Esophagus muscularis mucosa (tissue), 4 donors: ENCODE data around the gene ZBTB12. TPM values are rescaled to one million over a fixed set of nuclear protein-coding genes. Genes with fewer than 3 reads are reported as not detected.

Experiments
- DNase-seq: peaks from one replicate; pipeline ENCODE4 v3.0.0-alpha.2; 2017; ENCODE audit errors: extremely low spot score
- H3K27ac ChIP-seq, 4 donors: fragments of 200-600 bp; sonication (generic); replicated peaks in 1 of 4; 1 replicate in 3 of 4; 2 replicates in 1 of 4; pipeline ENCODE4 v1.5.1; 2016 to 2019; ENCODE audit warnings: mild to moderate bottlenecking in 1 of 4
- H3K27me3 ChIP-seq, 4 donors: fragments of 200-600 bp; sonication (generic); one replicate each; pipeline versions ENCODE4 v1.5.1 to v1.6.0; 2016 to 2019
- H3K36me3 ChIP-seq, 4 donors: fragments of 200-600 bp; sonication (generic); one replicate each; pipeline ENCODE4 v1.5.1; 2016 to 2019
- H3K4me1 ChIP-seq, 4 donors: fragments of 200-600 bp; sonication (generic); one replicate each; pipeline ENCODE4 v1.5.1; 2016 to 2019
- H3K4me3 ChIP-seq, 4 donors: fragments of 200-600 bp; sonication (generic); 1 replicate in 2 of 4; 2 replicates in 2 of 4; pipeline ENCODE4 v1.5.1; 2016 to 2019; ENCODE audit warnings: mild to moderate bottlenecking in 4 of 4, moderate library complexity in 1 of 4
- H3K9me3 ChIP-seq, 4 donors: fragments of 200-600 bp; sonication (generic); 1 replicate in 3 of 4; 2 replicates in 1 of 4; pipeline ENCODE4 v1.5.1; 2016 to 2019
- CTCF ChIP-seq, 3 experiments: fragments of 200-600 bp in 2 of 3; fragments of 450-650 bp in 1 of 3; sonication (generic) in 2 of 3; IDR thresholded peaks; one replicate each; pipeline ENCODE4 v1.5.1; 2017 to 2019; ENCODE audit warnings: antibody characterized with exemption in 3 of 3, mild to moderate bottlenecking in 2 of 3, moderate library complexity in 1 of 3
- EP300 ChIP-seq: sonication (generic); formaldehyde crosslinking; IDR thresholded peaks from one replicate; pipeline ENCODE4 v1.6.1; 2017; ENCODE audit warnings: antibody characterized with exemption
- POLR2A ChIP-seq: fragments of 450-650 bp; IDR thresholded peaks from one replicate; pipeline ENCODE4 v1.6.1; 2017; ENCODE audit warnings: antibody characterized with exemption, moderate library complexity, mild to moderate bottlenecking, low read depth
- POLR2AphosphoS5 ChIP-seq, 2 donors: sonication (generic); formaldehyde crosslinking; IDR thresholded peaks; one replicate each; pipeline ENCODE4 v1.6.1; 2017; ENCODE audit warnings: antibody characterized with exemption in 2 of 2
- WGBS: methylation state at CpG from one replicate; pipeline ENCODE4 v1.1.5; 2018; 5-methylcytosine and 5-hydroxymethylcytosine counted together
- intact Hi-C: fragments of 100-400 bp; cut with DNase I; formaldehyde crosslinking; loops from one replicate; pipeline ENCODE4 v1.15.1; 2023
- total RNA-seq, 4 donors: library from RNA; depleted of rRNA; stranded (reverse); fragments of >200 nt; gene quantifications; one replicate each; pipeline versions ENCODE4 v1.1.0 to v1.2.1, GENCODE V29; 2016

Gene ZBTB12
- total RNA-seq, 4 donors from 2014 or later: 0.66 to 2.5 (median 1.6) TPM

DNA sequence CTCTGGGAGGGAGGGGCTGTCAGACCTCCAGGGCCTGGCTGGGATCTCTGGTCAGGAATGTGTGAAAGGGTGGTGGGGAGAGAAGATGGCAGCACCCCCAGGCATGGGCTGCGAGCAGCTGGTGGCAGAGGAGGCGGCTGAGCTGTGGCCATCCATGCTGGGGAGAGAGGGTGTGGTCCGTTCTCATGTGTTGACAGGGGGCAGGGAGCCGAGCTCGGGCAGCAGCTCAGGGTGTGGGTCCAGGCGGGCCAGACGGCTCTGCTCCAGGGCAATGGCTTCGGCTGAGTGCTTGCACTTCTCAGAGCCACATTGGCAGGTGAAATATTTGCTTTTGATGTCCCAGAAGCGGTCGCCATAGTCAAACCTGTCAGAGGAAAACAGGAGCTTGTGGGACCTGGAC lies 22.0 kb downstream of the ZBTB12 start:
- intact Hi-C loops: no loop called here
- peaks cover 48 to 56% (median 55%) of the 10 kb centered on the region in 4 donors for H3K36me3 ChIP-seq
- WGBS: 68% methylated on average over 10 of the region's 10 CpGs
- no peaks in the 10 kb centered on the region for H3K4me1 ChIP-seq
- H3K4me3 ChIP-seq: no peak overlapping the region
- no peak for TF ChIP-seq EP300
- TF ChIP-seq CTCF (IDR thresholded peaks at IDR 0.05): no peak
- no peak for TF ChIP-seq POLR2A
- TF ChIP-seq POLR2AphosphoS5 (IDR thresholded peaks at IDR 0.05): no peak
- H3K27me3 ChIP-seq: no peaks in the 10 kb centered on the region
- H3K27ac ChIP-seq: no peak overlapping the region
- DNase-seq: no peak
- no peaks in the 10 kb centered on the region for H3K9me3 ChIP-seq

DNA sequence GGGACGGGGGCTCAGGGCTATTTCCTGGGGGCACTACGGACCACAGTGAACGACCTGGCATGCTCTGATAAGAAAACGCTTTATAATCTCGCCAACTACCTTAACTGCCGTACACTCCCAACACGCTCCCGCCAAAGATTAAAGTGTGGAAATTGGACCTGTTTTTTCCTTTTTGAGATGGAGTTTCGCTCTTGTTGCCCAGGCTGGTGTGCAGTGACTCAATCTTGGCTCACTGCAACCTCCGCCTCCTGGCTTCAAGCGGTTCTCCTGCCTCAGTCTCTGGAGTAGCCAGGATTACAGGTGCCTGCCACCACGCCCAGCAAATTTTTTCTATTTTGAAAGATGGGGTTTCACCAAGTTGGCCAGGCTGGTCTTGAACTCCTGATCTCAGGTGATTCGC lies 22.7 kb downstream of the ZBTB12 start:
- TF ChIP-seq POLR2AphosphoS5 (IDR thresholded peaks at IDR 0.05) (no peak), POLR2A (no peak), EP300 (no peak), CTCF (IDR thresholded peaks at IDR 0.05) (no peak)
- H3K27ac ChIP-seq: no peak overlapping the region
- 82% methylated on average over 11 of the region's 13 CpGs for WGBS

DNA sequence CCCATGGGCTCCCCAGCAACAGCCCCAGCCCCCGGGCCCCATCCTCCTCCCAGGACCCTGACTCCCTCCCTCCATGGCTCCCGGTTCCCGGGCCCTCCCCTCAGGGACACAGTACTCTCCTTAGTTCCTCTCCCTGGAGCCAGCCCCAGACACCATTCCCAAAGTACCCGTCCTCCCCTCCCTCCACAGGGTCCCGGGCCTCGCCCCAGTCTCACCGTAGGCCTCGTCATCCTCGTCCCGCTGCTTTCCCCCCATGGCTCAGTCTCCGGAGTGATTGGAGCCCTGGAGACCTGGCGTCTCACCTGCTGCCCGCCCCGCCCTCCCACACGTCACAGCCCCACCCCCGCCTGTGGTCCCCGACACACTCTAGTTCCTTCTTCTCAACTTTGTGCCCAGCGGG lies 23.2 kb downstream of the ZBTB12 start, which contains the start of gene SLC44A4:
TSS of gene SLC44A4 (minus strand) at position 272 of the 400 bp plus-strand sequence. CDS start at position 255, 17 bp downstream.
- WGBS: 54% methylated on average over 15 of the region's 18 CpGs
- H3K4me3 ChIP-seq: no peak within 1 kb of the TSS
- no peaks in the 10 kb centered on the region for H3K27me3 ChIP-seq
- H3K9me3 ChIP-seq: no peaks in the 10 kb centered on the region
- no peaks in the 10 kb centered on the region for H3K4me1 ChIP-seq
- peaks cover 38 to 45% (median 43%) of the 10 kb centered on the region in 4 donors for H3K36me3 ChIP-seq
- no peak for TF ChIP-seq CTCF (IDR thresholded peaks at IDR 0.05)
- no peak for TF ChIP-seq POLR2AphosphoS5 (IDR thresholded peaks at IDR 0.05)
- no peak for TF ChIP-seq EP300
- no peak for TF ChIP-seq POLR2A
- DNase-seq: no peak
- intact Hi-C loops: no loop called here
- peak within 1 kb of the TSS in 1 of 4 donors; percentile 6 for H3K27ac ChIP-seq

More for the DNA sequence above, 22.7 kb downstream of the ZBTB12 start:
- no peaks in the 10 kb centered on the region for H3K4me1 ChIP-seq
- no peak for DNase-seq
- H3K4me3 ChIP-seq: no peak overlapping the region
- intact Hi-C loops: no loop called here
- H3K27me3 ChIP-seq: no peaks in the 10 kb centered on the region
- H3K36me3 ChIP-seq: peaks cover 42 to 49% (median 47%) of the 10 kb centered on the region in 4 donors
- no peaks in the 10 kb centered on the region for H3K9me3 ChIP-seq

DNA sequence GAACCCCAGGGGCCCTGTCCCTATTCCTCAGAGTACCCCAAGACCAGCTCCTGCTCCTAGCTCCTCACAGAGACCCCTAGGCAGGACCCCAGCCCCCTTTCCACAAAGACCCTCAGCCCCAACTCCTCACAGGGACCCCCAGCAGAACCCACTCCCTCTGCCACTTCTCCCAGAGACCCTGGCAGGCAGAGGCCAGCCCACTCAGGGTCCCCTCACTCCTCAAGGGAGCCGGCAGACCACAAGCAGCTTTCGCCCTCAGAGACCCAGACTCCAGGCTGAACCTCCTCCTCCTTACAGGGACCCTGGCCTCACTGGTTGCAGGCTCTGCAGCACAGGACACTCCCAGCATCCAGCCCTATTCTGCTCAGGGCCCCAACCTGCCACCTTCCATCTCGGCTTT lies 23.7 kb downstream of the ZBTB12 start:
- intact Hi-C loops: no loop called here
- Histone ChIP-seq H3K27ac (peak overlapping the region in 1 of 4 donors; percentile 6), H3K27me3 (no peaks in the 10 kb centered on the region), H3K4me1 (no peaks in the 10 kb centered on the region), H3K36me3 (peaks cover 33 to 40% (median 38%) of the 10 kb centered on the region in 4 donors), H3K4me3 (no peak overlapping the region), H3K9me3 (no peaks in the 10 kb centered on the region)
- no peak for DNase-seq
- TF ChIP-seq EP300 (no peak), POLR2AphosphoS5 (IDR thresholded peaks at IDR 0.05) (no peak), CTCF (IDR thresholded peaks at IDR 0.05) (no peak), POLR2A (no peak)
- WGBS: 88% methylated on average over 3 of the region's 3 CpGs

DNA sequence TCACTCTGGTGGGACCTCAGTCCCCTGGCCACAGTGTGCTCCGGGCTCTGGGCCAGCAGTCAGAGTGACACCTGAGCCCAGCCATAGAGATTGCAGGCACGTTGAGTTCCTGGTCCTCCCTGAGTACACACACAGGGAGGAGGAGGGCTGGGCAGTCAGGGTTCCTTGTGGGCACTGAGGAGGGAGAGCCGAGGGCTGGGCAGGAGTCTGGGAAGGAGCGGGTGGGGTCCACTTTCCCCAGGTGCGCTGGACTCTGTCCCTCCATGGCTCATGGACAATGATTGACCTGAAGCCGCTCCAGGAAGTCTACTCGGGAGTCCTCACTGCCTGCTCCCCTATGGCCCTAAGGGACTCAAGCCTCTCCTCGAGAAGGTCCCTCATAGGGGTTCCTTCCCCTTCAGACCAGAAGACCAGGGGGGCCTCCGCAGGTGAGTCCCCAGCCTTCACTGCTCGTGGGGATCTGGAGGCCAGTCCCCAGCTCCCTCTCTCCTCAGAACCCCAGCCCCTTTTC lies 24.2 kb downstream of the ZBTB12 start:
- 77% methylated on average over 8 of the region's 10 CpGs for WGBS
- Histone ChIP-seq H3K4me1 (no peaks in the 10 kb centered on the region), H3K27me3 (no peaks in the 10 kb centered on the region), H3K9me3 (no peaks in the 10 kb centered on the region), H3K36me3 (peaks cover 28 to 34% (median 33%) of the 10 kb centered on the region in 4 donors), H3K27ac (peak overlapping the region in 1 of 4 donors; percentile 6), H3K4me3 (no peak overlapping the region)
- intact Hi-C loops: no loop called here
- no peak for DNase-seq
- TF ChIP-seq EP300: no peak
- TF ChIP-seq POLR2AphosphoS5 (IDR thresholded peaks at IDR 0.05): no peak
- no peak for TF ChIP-seq CTCF (IDR thresholded peaks at IDR 0.05)
- no peak for TF ChIP-seq POLR2A
